ENCODE measurements around the gene CLOCK. TPM values are rescaled to one million over a fixed set of nuclear protein-coding genes. Genes with fewer than 3 reads are reported as not detected.
A peak's percentile ranks its signal among the peaks of the same experiment; 100 is the strongest.

Gene CLOCK
- total and polyA plus RNA-seq, 5 donors from 2014 or later, result 4.6 to 16.6 (median 7.9) TPM

- H3K27ac Mint-ChIP-seq, result no peak overlapping the region
- peaks cover 24% of the 10 kb centered on the region for H3K36me3 ChIP-seq (ENCODE audit: control insufficient read depth, insufficient read depth, low read length)
- no peak for ATAC-seq (ENCODE audit: low read depth in 2 of 2)
- peak in 1 of 3 donors; percentile 72 for DNase-seq
- peaks cover 0 to 6% (median 2%) of the 10 kb centered on the region in 4 donors for H3K4me1 Mint-ChIP-seq
- H3K4me3 ChIP-seq (ENCODE audit: low read depth, low read length), result no peak overlapping the region
- peaks cover 0 to 5% (median 0%) of the 10 kb centered on the region in 7 donors for H3K9me3 Mint-ChIP-seq
- H3K36me3 Mint-ChIP-seq, result peaks cover 39% of the 10 kb centered on the region
- H3K9me3 ChIP-seq (ENCODE audit: control insufficient read depth in 2 of 2, low read length in 2 of 2), result no peaks in the 10 kb centered on the region
- no peaks in the 10 kb centered on the region for H3K27me3 ChIP-seq (ENCODE audit: control insufficient read depth, insufficient read depth, low read length)
- no peak overlapping the region for H3K27ac ChIP-seq (ENCODE audit: insufficient read depth, low read length, poor library complexity, severe bottlenecking)
- peak overlapping the region in 1 of 4 donors; percentile 18 for H3K4me3 Mint-ChIP-seq
- H3K4me1 ChIP-seq (ENCODE audit: control insufficient read depth, insufficient read depth, low read length, poor library complexity, severe bottlenecking), result no peaks in the 10 kb centered on the region
- H3K27me3 Mint-ChIP-seq, result no peaks in the 10 kb centered on the region
Measured at GRCh38 chr4:55475394-55476243, 71.1 kb downstream of the CLOCK start.

GRCh38 chr4:55469979-55470378 lies 76.7 kb downstream of the CLOCK start:
- Histone ChIP-seq H3K9me3 (ENCODE audit: control insufficient read depth in 2 of 2, low read length in 2 of 2) (peaks cover 2 to 3% of the 10 kb centered on the region in 2 experiments), H3K4me3 (ENCODE audit: low read depth, low read length) (no peak overlapping the region), H3K27ac (ENCODE audit: insufficient read depth, low read length, poor library complexity, severe bottlenecking) (no peak overlapping the region), H3K4me1 (ENCODE audit: control insufficient read depth, insufficient read depth, low read length, poor library complexity, severe bottlenecking) (no peaks in the 10 kb centered on the region), H3K27me3 (ENCODE audit: control insufficient read depth, insufficient read depth, low read length) (no peaks in the 10 kb centered on the region), H3K36me3 (ENCODE audit: control insufficient read depth, insufficient read depth, low read length) (peaks cover 44% of the 10 kb centered on the region)
- Mint-ChIP-seq H3K4me3 (no peak overlapping the region), H3K27ac (no peak overlapping the region), H3K9me3 (peaks cover 0 to 7% (median under 1%) of the 10 kb centered on the region in 7 donors), H3K27me3 (no peaks in the 10 kb centered on the region), H3K4me1 (peaks cover 0 to 3% (median under 1%) of the 10 kb centered on the region in 4 donors), H3K36me3 (peaks cover 37% of the 10 kb centered on the region)
- ATAC-seq (ENCODE audit: low read depth in 2 of 2) (no peak), DNase-seq (no peak)

- Mint-ChIP-seq H3K36me3 (peaks cover 24% of the 10 kb centered on the region), H3K4me3 (no peak overlapping the region), H3K27me3 (no peaks in the 10 kb centered on the region), H3K9me3 (peaks cover 0 to 4% (median 0%) of the 10 kb centered on the region in 7 donors), H3K4me1 (no peaks in the 10 kb centered on the region), H3K27ac (no peak overlapping the region)
- Histone ChIP-seq H3K27ac (ENCODE audit: insufficient read depth, low read length, poor library complexity, severe bottlenecking) (no peak overlapping the region), H3K4me1 (ENCODE audit: control insufficient read depth, insufficient read depth, low read length, poor library complexity, severe bottlenecking) (no peaks in the 10 kb centered on the region), H3K9me3 (ENCODE audit: control insufficient read depth in 2 of 2, low read length in 2 of 2) (peaks cover 2 to 3% of the 10 kb centered on the region in 2 experiments), H3K4me3 (ENCODE audit: low read depth, low read length) (no peak overlapping the region), H3K27me3 (ENCODE audit: control insufficient read depth, insufficient read depth, low read length) (no peaks in the 10 kb centered on the region), H3K36me3 (ENCODE audit: control insufficient read depth, insufficient read depth, low read length) (peaks cover 36% of the 10 kb centered on the region)
- DNase-seq (no peak), ATAC-seq (ENCODE audit: low read depth in 2 of 2) (no peak)
Measured at GRCh38 chr4:55468724-55469123, 78.0 kb downstream of the CLOCK start.

- no peak overlapping the region for H3K27ac Mint-ChIP-seq
- H3K4me3 Mint-ChIP-seq, result no peak overlapping the region
- ATAC-seq (ENCODE audit: low read depth in 2 of 2) (no peak), DNase-seq (no peak)
- H3K27ac ChIP-seq (ENCODE audit: insufficient read depth, low read length, poor library complexity, severe bottlenecking), result no peak overlapping the region
- H3K36me3 ChIP-seq (ENCODE audit: control insufficient read depth, insufficient read depth, low read length), result peaks cover 28% of the 10 kb centered on the region
- peaks cover 2 to 3% of the 10 kb centered on the region in 2 experiments for H3K9me3 ChIP-seq (ENCODE audit: control insufficient read depth in 2 of 2, low read length in 2 of 2)
- no peaks in the 10 kb centered on the region for H3K4me1 ChIP-seq (ENCODE audit: control insufficient read depth, insufficient read depth, low read length, poor library complexity, severe bottlenecking)
- no peaks in the 10 kb centered on the region for H3K27me3 ChIP-seq (ENCODE audit: control insufficient read depth, insufficient read depth, low read length)
- no peak overlapping the region for H3K4me3 ChIP-seq (ENCODE audit: low read depth, low read length)
- no peaks in the 10 kb centered on the region for H3K4me1 Mint-ChIP-seq
- no peaks in the 10 kb centered on the region for H3K27me3 Mint-ChIP-seq
- H3K36me3 Mint-ChIP-seq, result peaks cover 19% of the 10 kb centered on the region
- H3K9me3 Mint-ChIP-seq, result peaks cover 0 to 4% (median 0%) of the 10 kb centered on the region in 7 donors
Measured at GRCh38 chr4:55466001-55466400, 80.7 kb downstream of the CLOCK start.

GRCh38 chr4:55458611-55459010 lies 88.1 kb downstream of the CLOCK start:
- ATAC-seq (ENCODE audit: low read depth in 2 of 2) (no peak), DNase-seq (no peak)
- Histone ChIP-seq H3K9me3 (ENCODE audit: control insufficient read depth in 2 of 2, low read length in 2 of 2) (no peaks in the 10 kb centered on the region), H3K4me3 (ENCODE audit: low read depth, low read length) (no peak overlapping the region), H3K4me1 (ENCODE audit: control insufficient read depth, insufficient read depth, low read length, poor library complexity, severe bottlenecking) (no peaks in the 10 kb centered on the region), H3K27ac (ENCODE audit: insufficient read depth, low read length, poor library complexity, severe bottlenecking) (no peak overlapping the region), H3K36me3 (ENCODE audit: control insufficient read depth, insufficient read depth, low read length) (peaks cover 15% of the 10 kb centered on the region), H3K27me3 (ENCODE audit: control insufficient read depth, insufficient read depth, low read length) (no peaks in the 10 kb centered on the region)
- Mint-ChIP-seq H3K4me3 (no peak overlapping the region), H3K9me3 (no peaks in the 10 kb centered on the region), H3K36me3 (peaks cover 27% of the 10 kb centered on the region), H3K27me3 (no peaks in the 10 kb centered on the region), H3K4me1 (no peaks in the 10 kb centered on the region), H3K27ac (no peak overlapping the region)

- no peaks in the 10 kb centered on the region for H3K4me1 ChIP-seq (ENCODE audit: control insufficient read depth, insufficient read depth, low read length, poor library complexity, severe bottlenecking)
- peaks cover 16% of the 10 kb centered on the region for H3K36me3 ChIP-seq (ENCODE audit: control insufficient read depth, insufficient read depth, low read length)
- Mint-ChIP-seq H3K27me3 (no peaks in the 10 kb centered on the region), H3K4me3 (no peak overlapping the region), H3K36me3 (peaks cover 27% of the 10 kb centered on the region), H3K9me3 (no peaks in the 10 kb centered on the region), H3K4me1 (no peaks in the 10 kb centered on the region), H3K27ac (no peak overlapping the region)
- no peak overlapping the region for H3K27ac ChIP-seq (ENCODE audit: insufficient read depth, low read length, poor library complexity, severe bottlenecking)
- H3K27me3 ChIP-seq (ENCODE audit: control insufficient read depth, insufficient read depth, low read length), result no peaks in the 10 kb centered on the region
- no peak for ATAC-seq (ENCODE audit: low read depth in 2 of 2)
- no peaks in the 10 kb centered on the region for H3K9me3 ChIP-seq (ENCODE audit: control insufficient read depth in 2 of 2, low read length in 2 of 2)
- DNase-seq, result no peak
- no peak overlapping the region for H3K4me3 ChIP-seq (ENCODE audit: low read depth, low read length)
Measured at GRCh38 chr4:55458164-55458563, 88.5 kb downstream of the CLOCK start.

GRCh38 chr4:55450566-55450965 lies 96.1 kb downstream of the CLOCK start:
- Mint-ChIP-seq H3K9me3 (no peaks in the 10 kb centered on the region), H3K27me3 (no peaks in the 10 kb centered on the region), H3K4me1 (peaks cover 6 to 22% (median 10%) of the 10 kb centered on the region in 4 donors), H3K4me3 (no peak overlapping the region), H3K27ac (no peak overlapping the region), H3K36me3 (peaks cover 40% of the 10 kb centered on the region)
- Histone ChIP-seq H3K4me3 (ENCODE audit: low read depth, low read length) (no peak overlapping the region), H3K4me1 (ENCODE audit: control insufficient read depth, insufficient read depth, low read length, poor library complexity, severe bottlenecking) (peaks cover 11% of the 10 kb centered on the region), H3K27ac (ENCODE audit: insufficient read depth, low read length, poor library complexity, severe bottlenecking) (no peak overlapping the region), H3K9me3 (ENCODE audit: control insufficient read depth in 2 of 2, low read length in 2 of 2) (no peaks in the 10 kb centered on the region), H3K27me3 (ENCODE audit: control insufficient read depth, insufficient read depth, low read length) (no peaks in the 10 kb centered on the region), H3K36me3 (ENCODE audit: control insufficient read depth, insufficient read depth, low read length) (peaks cover 31% of the 10 kb centered on the region)
- DNase-seq (no peak), ATAC-seq (ENCODE audit: low read depth in 2 of 2) (no peak)

GRCh38 chr4:55447831-55448230 lies 98.9 kb downstream of the CLOCK start:
- no peak overlapping the region for H3K4me3 ChIP-seq (ENCODE audit: low read depth, low read length)

More at GRCh38 chr4:55447831-55448230, 98.9 kb downstream of the CLOCK start:
- H3K27ac Mint-ChIP-seq, result peak overlapping the region in 2 of 3 donors; percentile 56 to 66
- DNase-seq, result no peak
- ATAC-seq (ENCODE audit: low read depth in 2 of 2), result no peak
- peaks cover 6 to 22% (median 10%) of the 10 kb centered on the region in 4 donors for H3K4me1 Mint-ChIP-seq
- H3K9me3 Mint-ChIP-seq, result no peaks in the 10 kb centered on the region
- no peaks in the 10 kb centered on the region for H3K27me3 Mint-ChIP-seq
- H3K4me1 ChIP-seq (ENCODE audit: control insufficient read depth, insufficient read depth, low read length, poor library complexity, severe bottlenecking), result peaks cover 11% of the 10 kb centered on the region
- no peaks in the 10 kb centered on the region for H3K9me3 ChIP-seq (ENCODE audit: control insufficient read depth in 2 of 2, low read length in 2 of 2)
- peaks cover 32% of the 10 kb centered on the region for H3K36me3 ChIP-seq (ENCODE audit: control insufficient read depth, insufficient read depth, low read length)
- H3K4me3 Mint-ChIP-seq, result no peak overlapping the region
- H3K27ac ChIP-seq (ENCODE audit: insufficient read depth, low read length, poor library complexity, severe bottlenecking), result no peak overlapping the region
- H3K36me3 Mint-ChIP-seq, result peaks cover 34% of the 10 kb centered on the region
- H3K27me3 ChIP-seq (ENCODE audit: control insufficient read depth, insufficient read depth, low read length), result no peaks in the 10 kb centered on the region
